SW480 (cell line): ENCODE results near the gene SPATA33.
"Not testable (repeated sequence)": the region's sequence is repeated elsewhere in the genome, so short reads cannot be mapped to it uniquely, and the experiment has no call there.

Source experiments
- DNase-seq: peaks from one replicate; pipeline ENCODE4 v3.0.0-alpha.2; 2016; ENCODE audit warnings: low spot score

The SPATA33 gene

GRCh38 chr16:89664238-89664637, 6.6 kb downstream of the SPATA33 start:
- DNase-seq: not testable (repeated sequence)

DNA sequence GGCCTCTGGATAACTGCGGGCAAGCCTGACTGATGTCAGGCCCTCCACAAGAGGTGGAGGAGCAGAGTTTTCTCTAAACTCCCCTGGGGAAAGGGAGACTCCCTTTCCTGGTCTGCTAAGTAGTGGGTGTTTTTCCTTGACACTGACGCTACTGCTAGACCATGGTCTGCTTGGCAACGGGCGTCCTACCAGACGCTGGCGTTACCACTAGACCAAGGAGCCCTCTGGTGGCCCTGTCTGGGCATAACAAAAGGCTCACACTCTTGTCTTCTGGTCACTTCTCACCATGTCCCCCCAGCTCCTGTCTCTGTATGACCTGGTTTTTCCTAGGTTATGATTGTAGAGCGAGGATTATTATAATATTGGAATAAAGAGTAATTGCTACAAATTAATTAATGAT, 9.4 kb downstream of the SPATA33 start:
- not testable (repeated sequence) for DNase-seq

DNA sequence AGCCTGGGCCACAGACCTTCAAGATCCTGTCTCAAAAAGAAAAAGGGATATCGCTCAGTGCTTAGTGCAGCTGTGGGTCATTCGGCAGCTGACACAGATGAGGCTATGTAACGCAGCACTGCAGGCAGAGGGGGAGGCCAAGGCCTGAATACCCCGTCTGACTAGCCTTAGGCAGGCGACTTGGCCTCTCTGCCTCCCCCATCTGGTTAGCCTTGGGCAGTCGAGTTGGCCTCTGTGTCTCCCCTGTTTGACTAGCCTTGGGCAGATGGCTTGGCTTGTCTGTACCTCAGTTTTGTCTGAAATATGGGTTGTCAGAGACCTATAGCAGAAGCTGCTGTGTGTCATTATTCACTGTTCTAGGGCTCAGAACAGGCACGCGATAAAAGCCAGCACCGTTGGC, 10.0 kb downstream of the SPATA33 start:
- DNase-seq: no peak

GRCh38 chr16:89668790-89669158, 11.1 kb downstream of the SPATA33 start:
- DNase-seq: no peak

GRCh38 chr16:89669755-89670154, 12.1 kb downstream of the SPATA33 start:
- no peak for DNase-seq

- DNase-seq: no peak
Measured at GRCh38 chr16:89670496-89671431, 13.1 kb downstream of the SPATA33 start.

GRCh38 chr16:89671565-89671964, 13.9 kb downstream of the SPATA33 start:
- DNase-seq: not testable (repeated sequence)

DNA sequence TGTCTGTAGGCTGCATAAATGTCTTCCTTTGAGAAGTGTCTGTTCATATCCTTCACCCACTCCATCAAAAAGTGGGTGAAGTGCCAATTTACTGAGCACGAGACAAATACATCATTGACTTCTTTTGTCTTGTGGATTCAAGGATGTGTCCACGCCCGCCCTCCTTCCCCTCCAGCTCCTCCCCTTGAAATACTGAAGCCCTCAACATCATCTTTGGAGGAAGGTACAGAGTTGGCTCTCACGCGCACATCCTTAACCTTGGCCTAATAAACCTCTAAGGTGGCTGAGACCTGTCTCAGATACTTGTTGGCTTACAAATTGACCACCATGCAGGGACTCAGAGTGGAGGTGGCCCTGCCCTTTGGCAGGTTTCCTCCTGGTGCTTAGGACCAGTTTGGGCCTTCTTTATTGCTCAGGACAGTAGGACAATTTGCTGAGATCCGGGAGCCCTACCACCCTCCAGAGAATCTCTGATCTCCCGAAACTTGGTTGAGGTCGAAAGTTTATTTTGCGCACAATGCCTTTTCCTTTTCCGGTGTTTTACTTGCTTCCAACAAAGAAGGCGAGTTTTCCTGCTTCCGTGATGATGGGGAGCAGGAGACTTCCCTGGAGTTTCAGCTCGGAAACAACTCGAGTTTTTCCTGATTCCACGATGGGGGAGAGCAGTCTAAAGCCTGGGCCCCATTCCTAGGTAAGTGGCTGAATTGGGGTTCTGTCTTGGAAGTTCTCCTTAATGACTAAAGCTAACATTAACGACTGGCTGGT, 14.7 kb downstream of the SPATA33 start:
- no peak for DNase-seq

DNA sequence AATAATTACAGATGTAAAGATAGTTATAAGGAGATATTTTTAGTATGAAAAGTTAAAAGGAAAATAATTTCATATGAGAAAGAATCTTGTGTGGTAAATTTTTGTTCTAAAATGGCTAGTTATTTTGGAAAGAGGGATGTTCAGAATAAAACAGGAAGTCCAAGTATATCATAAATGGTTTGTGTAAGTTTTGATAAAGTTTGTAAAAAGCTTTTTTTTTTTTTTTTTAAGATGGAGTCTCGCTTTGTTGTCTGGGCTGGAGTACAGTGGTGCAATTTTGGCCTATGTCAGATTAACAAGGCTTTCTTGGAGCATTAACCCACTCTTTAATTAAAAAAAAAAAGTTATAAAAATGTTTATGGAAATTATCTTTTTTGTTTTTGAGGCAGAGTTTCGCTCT, 20.6 kb downstream of the SPATA33 start:
- DNase-seq: no peak

DNA sequence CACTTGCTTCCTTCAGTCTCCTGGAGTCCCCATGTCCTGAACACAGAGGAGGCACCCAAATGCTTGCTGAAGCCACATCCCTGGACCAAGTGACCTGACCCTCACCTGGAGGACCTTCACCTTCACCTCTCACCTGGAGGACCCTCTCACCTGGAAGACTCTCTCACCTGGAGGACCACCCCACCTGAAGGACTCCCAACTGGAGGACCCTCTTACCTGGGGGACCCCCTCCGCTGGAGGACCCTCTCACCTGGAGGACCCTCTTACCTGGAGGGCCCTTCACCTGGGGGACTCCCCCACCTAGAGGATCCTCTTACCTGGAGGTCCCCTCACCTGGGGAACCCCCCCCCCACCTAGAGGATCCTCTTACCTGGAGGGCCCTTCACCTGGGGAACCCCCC, 28.3 kb downstream of the SPATA33 start:
- DNase-seq: no peak

DNA sequence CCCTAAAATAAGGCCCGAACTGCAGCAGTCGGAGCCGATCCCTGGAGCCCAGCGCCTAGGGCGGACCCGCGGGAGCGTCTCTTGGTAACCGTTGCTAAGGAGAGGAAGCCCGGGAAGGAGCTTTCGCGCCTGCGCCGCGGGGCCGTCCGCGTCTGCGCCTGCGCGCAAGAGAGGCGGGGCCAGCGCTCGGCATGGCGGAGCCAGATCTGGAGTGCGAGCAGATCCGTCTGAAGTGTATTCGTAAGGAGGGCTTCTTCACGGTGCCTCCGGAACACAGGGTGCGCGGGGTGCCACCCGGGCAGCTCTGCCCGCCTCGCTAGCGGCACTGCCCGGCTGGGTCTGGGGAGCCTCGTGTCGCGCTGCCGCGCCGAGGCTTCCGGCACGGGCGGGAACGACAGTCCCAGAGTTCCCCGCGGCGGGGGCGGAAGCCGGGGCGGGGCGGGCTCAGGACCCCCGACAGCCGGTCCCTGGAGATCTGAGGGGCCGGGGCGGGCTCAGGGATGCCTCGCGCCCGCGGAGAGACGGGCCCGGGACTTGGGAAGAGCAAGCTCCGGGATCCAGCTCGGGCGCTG, 29.0 kb downstream of the SPATA33 start, which contains the start of gene CDK10:
CDK10 (plus strand) TSS at position 170 of the 572 bp plus-strand sequence; CDS start at position 192, 22 bp downstream.
- peak; percentile 72 for DNase-seq

GRCh38 chr16:89687092-89687940, 29.7 kb downstream of the SPATA33 start:
- peak; percentile 87 for DNase-seq

- no peak for DNase-seq
Measured at GRCh38 chr16:89688395-89688794, 30.8 kb downstream of the SPATA33 start.

DNA sequence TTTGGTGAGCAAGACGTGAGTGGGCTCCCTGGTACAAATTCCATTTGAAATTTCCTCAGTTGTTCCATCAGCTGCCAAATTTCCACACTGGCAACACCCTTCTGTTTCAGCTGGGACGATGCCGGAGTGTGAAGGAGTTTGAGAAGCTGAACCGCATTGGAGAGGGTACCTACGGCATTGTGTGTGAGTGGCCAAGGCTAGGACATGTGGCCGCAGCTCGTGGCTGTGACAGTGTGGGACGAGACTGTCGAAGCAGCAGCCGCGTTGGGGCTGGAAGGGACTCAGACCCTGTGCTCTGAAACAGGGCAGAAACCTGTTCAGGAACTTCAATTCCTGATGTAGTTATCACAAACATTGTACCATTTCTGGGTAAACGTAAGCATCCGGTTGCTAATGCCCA, 31.5 kb downstream of the SPATA33 start:
- DNase-seq: no peak

GRCh38 chr16:89689621-89690020, 32.0 kb downstream of the SPATA33 start:
- not testable (repeated sequence) for DNase-seq

DNA sequence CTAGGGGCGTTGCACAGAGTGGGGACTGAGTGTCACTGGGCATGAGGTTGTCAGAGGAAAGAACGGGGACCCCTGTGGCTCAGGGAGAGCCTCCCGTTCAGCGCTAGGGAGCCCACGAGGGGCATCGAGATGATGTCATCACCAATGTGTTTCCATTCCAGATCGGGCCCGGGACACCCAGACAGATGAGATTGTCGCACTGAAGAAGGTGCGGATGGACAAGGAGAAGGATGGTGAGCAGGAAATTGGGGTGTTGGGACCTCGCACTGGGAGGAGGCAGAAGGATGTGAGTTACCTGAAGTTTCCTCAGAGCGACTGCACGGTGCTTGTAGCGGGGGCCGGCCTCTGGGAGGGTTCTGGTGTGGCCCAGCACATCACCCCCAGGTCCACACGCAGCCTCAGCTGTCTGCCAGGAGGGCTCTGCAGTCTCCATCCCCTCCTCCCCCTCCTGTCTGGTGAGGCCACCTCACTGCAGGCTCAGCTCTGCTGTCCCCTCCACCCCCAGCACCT, 32.8 kb downstream of the SPATA33 start:
- no peak for DNase-seq

DNA sequence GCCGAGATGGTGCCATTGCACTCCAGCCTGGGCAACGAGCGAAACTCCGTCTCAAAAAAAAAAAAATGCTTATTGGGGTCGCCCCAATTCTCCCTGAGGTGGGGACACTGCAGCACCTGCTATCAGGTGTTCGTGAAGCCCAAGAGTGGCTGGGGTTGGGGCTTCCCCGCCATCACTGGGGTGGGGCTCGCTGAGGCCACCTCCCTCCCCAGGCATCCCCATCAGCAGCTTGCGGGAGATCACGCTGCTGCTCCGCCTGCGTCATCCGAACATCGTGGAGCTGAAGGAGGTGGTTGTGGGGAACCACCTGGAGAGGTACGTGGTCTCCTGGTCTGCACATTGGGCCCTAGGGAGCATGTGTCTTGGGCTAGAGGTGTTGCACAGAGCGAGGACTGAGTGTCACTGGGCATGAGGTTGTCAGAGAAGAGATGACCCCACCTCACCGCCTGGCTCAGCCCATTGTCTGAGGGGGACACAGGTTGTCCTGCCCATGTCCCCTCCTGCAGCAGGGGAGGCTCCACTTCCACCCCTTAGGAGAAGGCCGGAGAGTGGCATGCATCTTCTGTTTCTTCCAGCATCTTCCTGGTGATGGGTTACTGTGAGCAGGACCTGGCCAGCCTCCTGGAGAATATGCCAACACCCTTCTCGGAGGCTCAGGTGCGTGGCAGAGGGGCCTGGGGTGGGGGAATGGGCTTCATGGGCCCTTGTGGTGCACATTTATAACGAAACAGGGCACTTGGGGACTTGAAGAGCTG, 33.8 kb downstream of the SPATA33 start:
- DNase-seq: no peak

GRCh38 chr16:89691986-89692569, 34.4 kb downstream of the SPATA33 start:
- DNase-seq: no peak

GRCh38 chr16:89693289-89693731, 35.7 kb downstream of the SPATA33 start:
- DNase-seq: no peak
